Measurements from ENCODE around the gene TP73. TPM values are rescaled to one million over a fixed set of nuclear protein-coding genes. Genes with fewer than 3 reads are reported as not detected.

TP73 gene
- total RNA-seq, 1 experiment from 2014 or later, result 0.82 TPM

DNA sequence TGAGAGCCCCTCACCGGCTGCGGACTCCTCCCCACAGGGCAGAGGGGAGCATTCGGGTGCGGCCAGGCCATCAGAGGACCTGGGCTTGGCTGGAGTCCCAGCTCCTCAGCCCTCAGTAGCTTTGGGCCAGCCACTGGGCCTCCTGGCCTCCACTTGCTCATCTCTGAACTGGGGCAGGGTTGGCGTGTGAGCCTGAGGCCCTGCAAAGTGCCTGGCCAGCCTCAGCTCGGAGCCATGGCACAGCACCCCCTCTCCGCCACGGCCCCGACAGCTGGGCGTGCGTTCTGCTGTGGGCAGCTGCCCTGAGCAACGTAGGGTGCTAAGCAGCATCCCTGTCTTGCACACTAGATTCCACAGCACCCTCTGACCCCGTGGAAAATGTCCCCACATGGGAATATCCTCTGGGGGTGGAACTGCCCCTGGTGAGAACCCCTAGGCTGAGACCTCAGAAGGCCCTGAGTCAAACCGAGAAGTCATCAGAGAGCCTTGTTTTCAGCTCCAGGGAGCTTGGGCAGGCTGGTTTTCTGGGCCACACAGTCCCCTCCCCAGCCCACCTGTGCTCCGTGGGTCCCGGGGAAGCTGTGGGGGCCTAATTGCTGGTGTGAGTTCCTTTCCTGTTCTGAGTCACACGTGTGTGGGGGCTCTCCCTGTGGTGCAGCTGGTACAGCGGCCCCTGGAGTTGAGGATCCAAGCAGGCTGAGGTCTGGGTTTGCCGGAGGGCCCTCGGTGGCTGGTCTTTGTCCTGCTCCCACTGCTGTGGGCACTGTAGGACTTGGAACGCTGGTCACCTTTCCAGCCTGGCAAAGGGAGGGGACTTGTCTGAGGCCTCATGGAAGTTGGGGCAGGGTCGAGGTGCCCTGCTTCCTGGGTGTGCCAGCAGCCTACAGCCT lies 24.5 kb downstream of the TP73 start:
- no TSS peak for BruUV-seq (replicated peaks)
- Mint-ChIP-seq H3K27ac (ENCODE audit: low read depth, unreplicated experiment) (no peak overlapping the region), H3K36me3 (ENCODE audit: insufficient read depth, unreplicated experiment) (no peaks in the 10 kb centered on the region), H3K4me1 (ENCODE audit: insufficient read depth, unreplicated experiment) (peaks cover 14% of the 10 kb centered on the region), H3K27me3 (ENCODE audit: insufficient read depth, unreplicated experiment) (peaks cover 11% of the 10 kb centered on the region), H3K4me3 (ENCODE audit: unreplicated experiment) (no peak overlapping the region), H3K9me3 (ENCODE audit: unreplicated experiment) (no peaks in the 10 kb centered on the region)
- ChIA-PET POLR2A (interaction anchor here (0.6 to 1.0 kb wide), 2 partner anchors 18 to 1627 kb away, joined by 3 to 6 read pairs; partner anchors contain the start of gene PRKCZ), CTCF (interaction anchor here (0.7 to 1.4 kb wide), 2 partner anchors 19 to 26 kb away, joined by 4 to 5 read pairs; no protein-coding TSS in a partner anchor)
- DNase-seq (ENCODE audit: unreplicated experiment), result no peak
- intact Hi-C loops (cut with micrococcal nuclease), result no loop called here
- TF ChIP-seq, protein P1, sequence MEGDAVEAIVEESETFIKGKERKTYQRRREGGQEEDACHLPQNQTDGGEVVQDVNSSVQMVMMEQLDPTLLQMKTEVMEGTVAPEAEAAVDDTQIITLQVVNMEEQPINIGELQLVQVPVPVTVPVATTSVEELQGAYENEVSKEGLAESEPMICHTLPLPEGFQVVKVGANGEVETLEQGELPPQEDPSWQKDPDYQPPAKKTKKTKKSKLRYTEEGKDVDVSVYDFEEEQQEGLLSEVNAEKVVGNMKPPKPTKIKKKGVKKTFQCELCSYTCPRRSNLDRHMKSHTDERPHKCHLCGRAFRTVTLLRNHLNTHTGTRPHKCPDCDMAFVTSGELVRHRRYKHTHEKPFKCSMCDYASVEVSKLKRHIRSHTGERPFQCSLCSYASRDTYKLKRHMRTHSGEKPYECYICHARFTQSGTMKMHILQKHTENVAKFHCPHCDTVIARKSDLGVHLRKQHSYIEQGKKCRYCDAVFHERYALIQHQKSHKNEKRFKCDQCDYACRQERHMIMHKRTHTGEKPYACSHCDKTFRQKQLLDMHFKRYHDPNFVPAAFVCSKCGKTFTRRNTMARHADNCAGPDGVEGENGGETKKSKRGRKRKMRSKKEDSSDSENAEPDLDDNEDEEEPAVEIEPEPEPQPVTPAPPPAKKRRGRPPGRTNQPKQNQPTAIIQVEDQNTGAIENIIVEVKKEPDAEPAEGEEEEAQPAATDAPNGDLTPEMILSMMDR (IDR thresholded peaks at IDR 0.05; ENCODE audit: unreplicated experiment), result no peak

DNA sequence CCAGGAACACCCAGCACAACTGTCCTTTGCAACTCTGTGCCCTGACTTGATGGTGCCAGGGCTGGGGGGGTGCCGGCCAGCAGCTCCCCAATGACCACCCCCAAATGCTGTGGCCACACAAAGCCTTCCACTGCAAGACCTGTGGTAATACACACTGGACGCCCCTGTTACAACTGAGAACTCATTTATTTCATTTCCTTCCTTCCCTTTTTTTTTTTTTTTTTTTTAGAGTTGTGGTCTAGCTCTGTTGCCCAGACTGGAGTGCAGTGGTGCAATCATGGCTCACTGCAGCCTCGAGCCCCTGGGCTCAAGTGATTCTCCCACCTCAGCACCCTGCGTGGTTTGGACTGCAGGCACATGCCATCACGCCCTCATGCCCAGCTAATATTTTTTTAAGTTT lies 25.2 kb downstream of the TP73 start:
- no TSS peak for BruUV-seq (replicated peaks)
- Mint-ChIP-seq H3K4me1 (ENCODE audit: insufficient read depth, unreplicated experiment) (peaks cover 10% of the 10 kb centered on the region), H3K27me3 (ENCODE audit: insufficient read depth, unreplicated experiment) (peaks cover 11% of the 10 kb centered on the region), H3K9me3 (ENCODE audit: unreplicated experiment) (no peaks in the 10 kb centered on the region), H3K27ac (ENCODE audit: low read depth, unreplicated experiment) (no peak overlapping the region), H3K4me3 (ENCODE audit: unreplicated experiment) (no peak overlapping the region), H3K36me3 (ENCODE audit: insufficient read depth, unreplicated experiment) (no peaks in the 10 kb centered on the region)
- intact Hi-C loops (cut with micrococcal nuclease), result no loop called here
- DNase-seq (ENCODE audit: unreplicated experiment), result no peak
- ChIA-PET POLR2A (no interaction called here), CTCF (interaction anchor here (1.4 kb wide), 1 partner anchor 18 kb away, joined by 5 read pairs; no protein-coding TSS in a partner anchor)
- TF ChIP-seq, protein P1 (IDR thresholded peaks at IDR 0.05; ENCODE audit: unreplicated experiment), result no peak

DNA sequence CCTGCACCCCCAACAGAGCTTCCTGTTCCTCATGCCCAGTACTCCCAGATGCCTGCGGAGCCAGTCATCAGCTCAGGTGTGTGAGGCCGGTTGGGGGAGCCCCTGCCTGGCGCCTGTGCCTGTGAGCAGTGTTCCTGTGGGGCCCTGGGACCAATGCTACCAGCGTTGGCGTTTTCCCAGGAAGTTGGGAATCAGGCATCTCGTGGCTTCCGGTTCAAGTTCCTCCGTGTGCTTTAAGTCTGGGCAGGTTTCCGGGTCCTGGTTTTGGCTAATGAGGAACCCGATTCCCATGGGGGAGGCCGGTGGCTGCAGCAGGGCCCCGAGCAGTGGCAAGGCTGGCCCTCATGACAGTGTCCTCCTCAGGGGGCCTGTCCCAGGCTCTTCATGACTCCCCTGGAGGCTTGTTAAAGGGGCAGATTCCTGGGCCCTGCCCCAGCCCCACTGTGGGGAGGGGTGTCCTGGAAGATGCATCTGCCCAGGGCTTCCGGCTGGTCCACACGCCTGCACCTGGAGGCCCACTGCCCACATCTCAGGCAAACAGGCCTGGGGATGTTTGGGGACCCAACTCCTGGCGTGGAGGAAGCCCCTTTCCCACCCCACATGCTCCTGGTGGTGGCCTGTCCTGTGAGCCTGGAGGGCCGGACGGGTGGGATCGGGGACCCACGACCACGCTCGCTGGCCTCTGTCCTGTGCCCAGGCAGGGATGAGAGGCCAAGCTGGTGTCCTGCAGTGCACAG lies 26.2 kb downstream of the TP73 start:
- Mint-ChIP-seq H3K27me3 (ENCODE audit: insufficient read depth, unreplicated experiment) (peaks cover 11% of the 10 kb centered on the region), H3K27ac (ENCODE audit: low read depth, unreplicated experiment) (no peak overlapping the region), H3K36me3 (ENCODE audit: insufficient read depth, unreplicated experiment) (no peaks in the 10 kb centered on the region), H3K9me3 (ENCODE audit: unreplicated experiment) (no peaks in the 10 kb centered on the region), H3K4me1 (ENCODE audit: insufficient read depth, unreplicated experiment) (peaks cover 10% of the 10 kb centered on the region), H3K4me3 (ENCODE audit: unreplicated experiment) (no peak overlapping the region)
- POLR2A ChIA-PET, result no interaction called here
- intact Hi-C loops (cut with micrococcal nuclease), result no loop called here
- TF ChIP-seq, protein P1 (IDR thresholded peaks at IDR 0.05; ENCODE audit: unreplicated experiment), result no peak
- CTCF ChIA-PET, result interaction anchor here (0.6 to 1.4 kb wide), 3 partner anchors 17 to 1988 kb away, joined by 3 to 5 read pairs (median 3); no protein-coding TSS in a partner anchor
- BruUV-seq (replicated peaks), result no TSS peak
- DNase-seq (ENCODE audit: unreplicated experiment), result peak; percentile 24

DNA sequence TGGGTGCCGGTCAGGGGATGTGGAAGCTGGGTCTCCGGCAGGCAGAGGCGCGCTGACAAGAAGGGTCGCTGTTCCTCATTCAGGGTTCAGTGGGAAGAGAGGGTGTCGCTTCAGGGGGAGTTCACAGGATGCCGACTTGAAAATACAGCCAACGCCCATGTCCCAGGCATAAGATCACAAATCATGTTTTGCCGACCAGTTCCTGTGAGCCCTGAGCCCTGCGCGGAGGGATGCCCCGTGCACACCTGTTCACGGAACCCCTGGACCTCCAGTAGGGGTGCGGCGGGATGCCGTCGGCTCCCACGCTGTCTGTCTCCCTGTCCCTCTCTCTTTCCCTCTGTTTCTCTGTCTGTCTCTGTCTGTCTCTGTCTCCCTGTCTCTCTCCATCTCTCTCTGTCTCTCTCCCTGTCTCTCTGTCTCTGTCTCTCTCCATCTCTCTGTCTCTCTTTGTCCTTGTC lies 26.8 kb downstream of the TP73 start:
- H3K36me3 Mint-ChIP-seq (ENCODE audit: insufficient read depth, unreplicated experiment), result no peaks in the 10 kb centered on the region
- peak overlapping the region; percentile 4 for H3K27ac Mint-ChIP-seq (ENCODE audit: low read depth, unreplicated experiment)
- POLR2A ChIA-PET, result no interaction called here

More for the DNA sequence above, 26.8 kb downstream of the TP73 start:
- intact Hi-C loops (cut with micrococcal nuclease), result no loop called here
- Mint-ChIP-seq H3K4me3 (ENCODE audit: unreplicated experiment) (no peak overlapping the region), H3K4me1 (ENCODE audit: insufficient read depth, unreplicated experiment) (peaks cover 10% of the 10 kb centered on the region), H3K9me3 (ENCODE audit: unreplicated experiment) (no peaks in the 10 kb centered on the region), H3K27me3 (ENCODE audit: insufficient read depth, unreplicated experiment) (peaks cover 11% of the 10 kb centered on the region)
- no peak for DNase-seq (ENCODE audit: unreplicated experiment)
- TF ChIP-seq, protein P1 (IDR thresholded peaks at IDR 0.05; ENCODE audit: unreplicated experiment), result no peak
- CTCF ChIA-PET, result interaction anchor here (0.6 to 0.7 kb wide), 2 partner anchors 38 to 1987 kb away, joined by 3 read pairs; no protein-coding TSS in a partner anchor
- no TSS peak for BruUV-seq (replicated peaks)
